EH (cell line): ENCODE data around the gene TPSAB1.

Experiments
- DNase-seq: peaks from one replicate; pipeline ENCODE4 v3.0.0-alpha.2; 2015; ENCODE audit warnings: low read depth

Gene TPSAB1

GRCh38 chr16:1285669-1286512 is 45.4 kb downstream of the TPSAB1 start:
- DNase-seq: no peak

GRCh38 chr16:1286513-1287094 is 46.1 kb downstream of the TPSAB1 start:
- no peak for DNase-seq

GRCh38 chr16:1287982-1288670 is 47.6 kb downstream of the TPSAB1 start:
- DNase-seq: no peak

GRCh38 chr16:1288813-1289476 is 48.4 kb downstream of the TPSAB1 start:
- no peak for DNase-seq

- no peak for DNase-seq
Measured at GRCh38 chr16:1289477-1289866, 49.0 kb downstream of the TPSAB1 start.

- no peak for DNase-seq
Measured at GRCh38 chr16:1290063-1290501, 49.6 kb downstream of the TPSAB1 start.

GRCh38 chr16:1290860-1291575 is 50.5 kb downstream of the TPSAB1 start:
- no peak for DNase-seq

- DNase-seq: no peak
Measured at GRCh38 chr16:1291576-1291974, 51.1 kb downstream of the TPSAB1 start.
